HG02759 (cell line): ENCODE measurements around the gene IRAK1.

Experiments used
- ATAC-seq: cut with Tn5 transposase; IDR thresholded peaks from one replicate; pipeline ENCODE4 v1.9.1; 2021; ENCODE audit warnings: mild to moderate bottlenecking, moderate library complexity; ENCODE audit not compliant: unreplicated experiment

Gene IRAK1

GRCh38 chrX:154040863-154041262 is 21.2 kb upstream of the IRAK1 start:
- peak; percentile 39 for ATAC-seq

GRCh38 chrX:154040307-154040756 is 20.6 kb upstream of the IRAK1 start:
- ATAC-seq: peak; percentile 9

- no peak for ATAC-seq
Measured at GRCh38 chrX:154039577-154039976, 19.9 kb upstream of the IRAK1 start.

GRCh38 chrX:154038656-154039055 is 19.0 kb upstream of the IRAK1 start:
- no peak for ATAC-seq

- ATAC-seq: no peak
Measured at GRCh38 chrX:154037754-154038153, 18.1 kb upstream of the IRAK1 start.

- ATAC-seq: no peak
Measured at GRCh38 chrX:154036513-154036912, 16.8 kb upstream of the IRAK1 start.

GRCh38 chrX:154033848-154034247 is 14.1 kb upstream of the IRAK1 start:
- ATAC-seq: no peak

GRCh38 chrX:154032653-154033052 is 13.0 kb upstream of the IRAK1 start:
- ATAC-seq: no peak

GRCh38 chrX:154032160-154032559 is 12.5 kb upstream of the IRAK1 start:
- ATAC-seq: no peak

GRCh38 chrX:154030715-154031305 is 11.1 kb upstream of the IRAK1 start:
- ATAC-seq: no peak

- ATAC-seq: no peak
Measured at GRCh38 chrX:154030266-154030665, 10.6 kb upstream of the IRAK1 start.

- no peak for ATAC-seq
Measured at GRCh38 chrX:154029439-154029838, 9.7 kb upstream of the IRAK1 start.

GRCh38 chrX:154028502-154029184 is 8.9 kb upstream of the IRAK1 start:
- no peak for ATAC-seq

GRCh38 chrX:154027986-154028385 is 8.3 kb upstream of the IRAK1 start:
- no peak for ATAC-seq

- no peak for ATAC-seq
Measured at GRCh38 chrX:154027022-154027402, 7.3 kb upstream of the IRAK1 start.

GRCh38 chrX:154026136-154027021 is 6.7 kb upstream of the IRAK1 start:
- no peak for ATAC-seq

GRCh38 chrX:154025230-154025629 is 5.5 kb upstream of the IRAK1 start:
- no peak for ATAC-seq

- no peak for ATAC-seq
Measured at GRCh38 chrX:154024271-154024670, 4.6 kb upstream of the IRAK1 start.

- ATAC-seq: no peak
Measured at GRCh38 chrX:154023276-154024000, 3.7 kb upstream of the IRAK1 start.

- no peak for ATAC-seq
Measured at GRCh38 chrX:154022108-154022507, 2.4 kb upstream of the IRAK1 start.

- ATAC-seq: no peak
Measured at GRCh38 chrX:154021131-154021611, 1.5 kb upstream of the IRAK1 start.
